Mesothelial cell of epicardium (in vitro differentiated cells): Measurements from ENCODE around the gene TRAPPC4. TPM values are rescaled to one million over a fixed set of nuclear protein-coding genes. Genes with fewer than 3 reads are reported as not detected.

Experiments
- DNase-seq, 2 experiments: peaks; one replicate each; pipeline ENCODE4 v3.0.0; 2021; ENCODE audit warnings: low spot score in 2 of 2; ENCODE audit not compliant: unreplicated experiment in 2 of 2
- H3K27ac Mint-ChIP-seq: 2 replicates; pipeline ENCODE4 v1.8.0; 2021; ENCODE audit warnings: mixed read lengths
- H3K27me3 Mint-ChIP-seq: 2 replicates; pipeline ENCODE4 v1.8.0; 2021; ENCODE audit warnings: low read depth, mixed read lengths
- H3K36me3 Mint-ChIP-seq: 2 replicates; pipeline ENCODE4 v1.8.0; 2021; ENCODE audit warnings: mixed read lengths
- H3K4me1 Mint-ChIP-seq: 2 replicates; pipeline ENCODE4 v1.8.0; 2021; ENCODE audit warnings: mixed read lengths
- H3K4me3 Mint-ChIP-seq: 2 replicates; pipeline ENCODE4 v1.8.0; 2021; ENCODE audit warnings: mild to moderate bottlenecking, moderate library complexity, mixed read lengths
- H3K9me3 Mint-ChIP-seq: 2 replicates; pipeline ENCODE4 v1.8.0; 2021; ENCODE audit warnings: mixed read lengths
- CTCF ChIP-seq: fragments of 200-600 bp; sonication (generic); IDR thresholded peaks from one replicate; pipeline ENCODE4 v1.5.0; 2021; ENCODE audit warnings: antibody characterized with exemption; ENCODE audit not compliant: unreplicated experiment
- total RNA-seq: library from RNA; stranded (reverse); gene quantifications from 3 replicates; pipeline ENCODE4 v1.2.1, GENCODE V29; 2021

Gene TRAPPC4
- total RNA-seq, 1 donor from 2014 or later: 53.9 TPM

- Mint-ChIP-seq H3K36me3 (peaks cover 18% of the 10 kb centered on the region), H3K27me3 (no peaks in the 10 kb centered on the region), H3K9me3 (no peaks in the 10 kb centered on the region), H3K27ac (peak overlapping the region; percentile 40), H3K4me3 (no peak overlapping the region), H3K4me1 (peaks cover 20% of the 10 kb centered on the region)
- no peak for DNase-seq
- no peak for TF ChIP-seq CTCF
These were observed 6.5 kb downstream of the TRAPPC4 start for GRCh38 chr11:119025099-119025473.

DNA sequence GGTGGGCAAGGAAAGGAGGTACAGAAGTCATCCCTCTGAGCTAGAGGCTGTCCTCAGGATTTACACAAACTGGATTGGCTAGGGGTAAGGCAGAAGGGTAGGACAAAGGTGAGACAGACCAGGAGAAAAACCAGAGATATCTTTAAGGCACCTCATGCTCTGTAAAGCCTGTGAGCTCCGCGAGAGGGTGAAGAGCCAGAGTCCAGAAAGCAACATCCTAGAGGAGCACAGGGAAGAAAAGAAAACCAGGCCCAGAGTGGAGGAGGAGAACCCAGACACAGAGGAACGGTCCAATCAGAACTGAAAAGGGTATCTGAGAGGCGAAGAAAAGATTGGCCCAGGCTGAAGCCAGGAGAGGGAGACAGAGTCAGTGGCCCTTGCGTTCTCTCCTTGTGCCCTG, 7.0 kb downstream of the TRAPPC4 start:
- Mint-ChIP-seq H3K4me1 (peaks cover 19% of the 10 kb centered on the region), H3K27me3 (no peaks in the 10 kb centered on the region), H3K27ac (peak overlapping the region; percentile 40), H3K9me3 (no peaks in the 10 kb centered on the region), H3K4me3 (no peak overlapping the region), H3K36me3 (peaks cover 17% of the 10 kb centered on the region)
- no peak for DNase-seq
- TF ChIP-seq CTCF: no peak

- Mint-ChIP-seq H3K36me3 (peaks cover 17% of the 10 kb centered on the region), H3K9me3 (no peaks in the 10 kb centered on the region), H3K4me3 (no peak overlapping the region), H3K4me1 (peaks cover 19% of the 10 kb centered on the region), H3K27me3 (no peaks in the 10 kb centered on the region), H3K27ac (no peak overlapping the region)
- DNase-seq: no peak
- no peak for TF ChIP-seq CTCF
These were observed 7.6 kb downstream of the TRAPPC4 start for GRCh38 chr11:119025978-119026766.

GRCh38 chr11:119026970-119027369, 8.4 kb downstream of the TRAPPC4 start:
- Mint-ChIP-seq H3K27me3 (no peaks in the 10 kb centered on the region), H3K27ac (no peak overlapping the region), H3K4me3 (no peak overlapping the region), H3K9me3 (no peaks in the 10 kb centered on the region), H3K36me3 (peaks cover 17% of the 10 kb centered on the region), H3K4me1 (peaks cover 19% of the 10 kb centered on the region)
- no peak for TF ChIP-seq CTCF
- no peak for DNase-seq

DNA sequence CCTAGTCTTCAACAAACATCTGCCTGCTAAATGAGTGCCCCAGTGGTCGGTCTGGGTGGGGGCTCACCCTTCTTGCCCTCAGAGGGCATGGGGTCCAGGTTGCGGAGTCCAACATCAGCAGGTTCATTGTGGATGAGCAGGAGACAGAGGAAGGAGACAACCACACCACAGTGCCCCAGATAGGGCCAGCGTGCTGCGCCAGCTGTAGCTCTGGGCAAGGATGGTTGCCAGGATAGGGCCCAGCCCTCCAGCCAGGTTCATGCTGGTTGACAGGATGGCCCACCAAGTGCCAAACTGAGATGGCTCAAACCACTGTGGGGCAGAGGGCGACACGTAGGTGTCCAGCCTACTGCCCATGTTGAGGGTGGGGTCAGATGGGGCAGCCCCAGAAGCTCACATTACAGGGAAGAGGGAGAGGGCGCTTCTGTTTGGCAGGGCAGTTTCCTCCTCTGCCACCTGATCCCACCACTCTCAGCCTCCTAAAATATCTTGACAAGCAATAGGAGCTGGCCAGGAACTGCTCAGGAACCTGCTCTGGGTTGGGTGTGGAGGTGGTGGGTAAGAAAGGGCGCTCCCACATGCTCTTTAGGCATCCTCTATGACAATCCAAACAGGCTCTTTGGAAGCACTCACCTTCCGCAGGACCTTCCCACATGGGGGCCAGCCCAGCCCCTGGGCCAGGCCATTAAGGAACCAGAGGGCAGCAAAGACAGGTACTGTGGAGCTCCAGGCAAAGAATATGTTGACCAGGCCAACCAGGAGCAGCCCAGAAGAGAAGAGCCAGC, 9.2 kb downstream of the TRAPPC4 start:
- Mint-ChIP-seq H3K9me3 (no peaks in the 10 kb centered on the region), H3K4me3 (no peak overlapping the region), H3K27me3 (no peaks in the 10 kb centered on the region), H3K36me3 (peaks cover 17% of the 10 kb centered on the region), H3K27ac (no peak overlapping the region), H3K4me1 (peaks cover 19% of the 10 kb centered on the region)
- DNase-seq: no peak
- TF ChIP-seq CTCF: no peak
